Measurements from ENCODE around the gene MYO3A.

- TF ChIP-seq FOXP2 (optimal IDR thresholded peaks at IDR 0.05; ENCODE audit: control extremely low read depth, extremely low read length, insufficient read depth) (no peak), EZH2 (IDR thresholded peaks at IDR 0.05) (no peak)
These were observed 37.6 kb upstream of the MYO3A start for GRCh38 chr10:25896421-25896820.

Data from SK-N-MC (cell line).